Calu3 (cell line): Measurements from ENCODE around the gene CHRNA4. TPM values are rescaled to one million over a fixed set of nuclear protein-coding genes. Genes with fewer than 3 reads are reported as not detected.

ENCODE experiments used
- BruUV-seq: library from RNA; stranded (reverse); fragments of 400-500 nt; replicated peaks from 2 replicates; lab custom pipeline; 2021; lab: Mats Ljungman, UMichigan
- CTCF ChIA-PET: fragments of 300-600 bp; sonication (Branson Sonifier 250); formaldehyde crosslinking; loops from one replicate; lab custom pipeline; 2022; ENCODE audit warnings: antibody characterized with exemption; lab: Charles Lee
- DNase-seq: peaks from one replicate; pipeline ENCODE4 v3.0.0; 2022
- H3K27ac Mint-ChIP-seq: one replicate; pipeline ENCODE4 v1.8.0; 2022; ENCODE audit warnings: mixed read lengths; ENCODE audit not compliant: unreplicated experiment
- H3K27me3 Mint-ChIP-seq: one replicate; pipeline ENCODE4 v1.8.0; 2022; ENCODE audit warnings: mixed read lengths; ENCODE audit not compliant: unreplicated experiment
- H3K36me3 Mint-ChIP-seq: one replicate; pipeline ENCODE4 v1.8.0; 2022; ENCODE audit warnings: mild to moderate bottlenecking, moderate library complexity, mixed read lengths; ENCODE audit not compliant: insufficient read depth, unreplicated experiment
- H3K4me1 Mint-ChIP-seq: one replicate; pipeline ENCODE4 v1.8.0; 2022; ENCODE audit warnings: mild to moderate bottlenecking, low read depth, mixed read lengths; ENCODE audit not compliant: unreplicated experiment
- H3K4me3 Mint-ChIP-seq: one replicate; pipeline ENCODE4 v1.8.0; 2022; ENCODE audit warnings: mild to moderate bottlenecking, low read depth, moderate library complexity, mixed read lengths; ENCODE audit not compliant: unreplicated experiment
- H3K9me3 Mint-ChIP-seq: one replicate; pipeline ENCODE4 v1.8.0; 2022; ENCODE audit warnings: low read depth, mixed read lengths; ENCODE audit not compliant: unreplicated experiment
- intact Hi-C: fragments of 100-400 bp; cut with micrococcal nuclease; formaldehyde crosslinking; loops from one replicate; pipeline ENCODE4 v1.10.0; 2022; ENCODE audit not compliant: unreplicated experiment
- total RNA-seq: library from RNA; stranded (reverse); gene quantifications from 2 replicates; pipeline ENCODE4 v1.2.3, GENCODE V29; 2022
- TF ChIP-seq, protein P1 (sequence below): fragments of 200-600 bp; IDR thresholded peaks from one replicate; pipeline ENCODE4 v1.8.0; 2022; ENCODE audit warnings: antibody characterized with exemption; ENCODE audit not compliant: unreplicated experiment

The CHRNA4 gene
- total RNA-seq, 1 experiment from 2014 or later: not detected

DNA sequence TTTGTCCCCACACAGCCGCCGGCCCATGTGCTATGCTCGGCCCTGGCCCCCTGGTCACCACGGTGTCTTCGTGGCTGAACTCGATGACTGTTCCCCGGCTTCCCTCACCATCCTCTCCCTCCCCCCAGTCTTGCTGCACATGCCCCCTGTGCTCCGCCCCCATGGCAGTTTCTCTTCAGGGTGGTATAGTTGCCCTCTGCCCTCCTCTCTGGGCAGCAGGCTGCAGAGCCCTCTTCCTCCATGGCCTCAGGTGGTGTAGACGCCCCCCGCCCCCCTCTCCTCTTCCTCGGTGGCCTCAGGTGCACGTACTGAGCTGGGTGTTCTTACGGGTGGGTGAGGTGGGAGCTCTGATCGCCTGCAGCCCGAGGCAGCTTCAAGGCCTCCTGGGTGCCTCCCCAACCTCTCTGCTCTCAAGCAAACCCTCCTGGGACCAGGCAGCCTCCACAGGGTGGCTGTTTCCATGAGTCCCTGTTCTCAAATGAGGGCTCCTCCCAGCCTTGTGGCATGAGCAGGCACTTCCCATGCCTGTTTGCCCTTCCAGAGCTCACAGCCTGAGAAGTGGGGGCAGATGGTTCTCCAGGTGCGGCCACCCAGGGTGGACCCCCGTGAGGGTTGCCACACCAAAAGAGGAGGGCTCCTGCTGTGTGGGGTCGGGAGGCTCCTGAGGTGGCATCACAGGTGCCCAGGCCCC is 43.4 kb downstream of the CHRNA4 start:
- Mint-ChIP-seq H3K27ac (no peak overlapping the region), H3K4me3 (no peak overlapping the region), H3K4me1 (no peaks in the 10 kb centered on the region), H3K36me3 (peaks cover 14% of the 10 kb centered on the region), H3K9me3 (no peaks in the 10 kb centered on the region), H3K27me3 (peaks cover 98% of the 10 kb centered on the region)
- intact Hi-C loops: no loop called here
- TF ChIP-seq, protein P1, sequence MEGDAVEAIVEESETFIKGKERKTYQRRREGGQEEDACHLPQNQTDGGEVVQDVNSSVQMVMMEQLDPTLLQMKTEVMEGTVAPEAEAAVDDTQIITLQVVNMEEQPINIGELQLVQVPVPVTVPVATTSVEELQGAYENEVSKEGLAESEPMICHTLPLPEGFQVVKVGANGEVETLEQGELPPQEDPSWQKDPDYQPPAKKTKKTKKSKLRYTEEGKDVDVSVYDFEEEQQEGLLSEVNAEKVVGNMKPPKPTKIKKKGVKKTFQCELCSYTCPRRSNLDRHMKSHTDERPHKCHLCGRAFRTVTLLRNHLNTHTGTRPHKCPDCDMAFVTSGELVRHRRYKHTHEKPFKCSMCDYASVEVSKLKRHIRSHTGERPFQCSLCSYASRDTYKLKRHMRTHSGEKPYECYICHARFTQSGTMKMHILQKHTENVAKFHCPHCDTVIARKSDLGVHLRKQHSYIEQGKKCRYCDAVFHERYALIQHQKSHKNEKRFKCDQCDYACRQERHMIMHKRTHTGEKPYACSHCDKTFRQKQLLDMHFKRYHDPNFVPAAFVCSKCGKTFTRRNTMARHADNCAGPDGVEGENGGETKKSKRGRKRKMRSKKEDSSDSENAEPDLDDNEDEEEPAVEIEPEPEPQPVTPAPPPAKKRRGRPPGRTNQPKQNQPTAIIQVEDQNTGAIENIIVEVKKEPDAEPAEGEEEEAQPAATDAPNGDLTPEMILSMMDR: no peak
- BruUV-seq: no TSS peak
- CTCF ChIA-PET: no interaction called here
- DNase-seq: no peak

DNA sequence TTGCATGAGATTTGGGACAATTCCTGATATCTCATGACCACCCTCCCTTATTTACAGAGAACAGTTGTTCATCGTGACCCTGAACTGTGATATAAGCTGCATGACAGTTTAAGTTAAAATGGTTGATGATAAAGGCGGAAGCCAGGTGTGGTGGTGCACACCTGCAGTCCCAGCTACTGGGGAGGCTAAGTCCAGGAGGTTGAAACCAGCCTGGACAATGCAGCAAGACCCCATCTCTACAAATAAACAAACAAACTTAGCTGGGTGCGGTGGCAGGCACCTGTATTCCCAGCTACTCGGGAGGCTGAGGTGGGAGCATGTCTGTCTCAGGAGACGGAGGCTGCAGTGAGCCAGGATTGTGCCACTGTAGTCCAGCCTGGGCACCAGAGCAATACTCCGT is 44.1 kb downstream of the CHRNA4 start:
- no peak overlapping the region for H3K27ac Mint-ChIP-seq
- DNase-seq: no peak
- H3K36me3 Mint-ChIP-seq: peaks cover 14% of the 10 kb centered on the region
- no peak overlapping the region for H3K4me3 Mint-ChIP-seq
- intact Hi-C loops: no loop called here
- no peaks in the 10 kb centered on the region for H3K4me1 Mint-ChIP-seq
- BruUV-seq: no TSS peak
- TF ChIP-seq, protein P1: no peak
- CTCF ChIA-PET: interaction anchor here (0.6 kb wide), 1 partner anchor 687 kb away, joined by 4 read pairs; no protein-coding TSS in a partner anchor
- no peaks in the 10 kb centered on the region for H3K9me3 Mint-ChIP-seq
- peaks cover 98% of the 10 kb centered on the region for H3K27me3 Mint-ChIP-seq

DNA sequence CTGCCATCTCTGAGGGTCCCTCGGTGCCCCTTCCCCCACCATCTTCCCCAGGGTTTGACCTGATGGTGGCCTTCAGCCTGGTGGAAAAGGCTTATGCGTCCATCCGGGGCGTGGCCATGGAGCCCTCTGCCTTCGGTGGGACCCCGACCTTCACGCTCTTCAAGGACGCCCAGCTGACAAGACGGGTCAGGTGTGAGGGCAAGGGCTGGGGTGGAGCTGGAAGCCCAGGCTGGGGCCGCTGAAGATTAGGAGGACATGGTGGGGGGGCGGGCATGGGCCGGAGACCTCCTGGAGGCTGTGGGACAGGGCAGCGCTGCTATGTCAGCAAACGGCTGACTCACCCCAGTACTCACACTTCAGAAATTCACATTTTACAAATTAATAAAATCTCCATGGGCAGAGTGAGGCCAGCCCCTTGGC is 44.6 kb downstream of the CHRNA4 start:
- H3K4me1 Mint-ChIP-seq: no peaks in the 10 kb centered on the region
- CTCF ChIA-PET: interaction anchor here (0.6 kb wide), 1 partner anchor 687 kb away, joined by 4 read pairs; no protein-coding TSS in a partner anchor
- no TSS peak for BruUV-seq

DNA sequence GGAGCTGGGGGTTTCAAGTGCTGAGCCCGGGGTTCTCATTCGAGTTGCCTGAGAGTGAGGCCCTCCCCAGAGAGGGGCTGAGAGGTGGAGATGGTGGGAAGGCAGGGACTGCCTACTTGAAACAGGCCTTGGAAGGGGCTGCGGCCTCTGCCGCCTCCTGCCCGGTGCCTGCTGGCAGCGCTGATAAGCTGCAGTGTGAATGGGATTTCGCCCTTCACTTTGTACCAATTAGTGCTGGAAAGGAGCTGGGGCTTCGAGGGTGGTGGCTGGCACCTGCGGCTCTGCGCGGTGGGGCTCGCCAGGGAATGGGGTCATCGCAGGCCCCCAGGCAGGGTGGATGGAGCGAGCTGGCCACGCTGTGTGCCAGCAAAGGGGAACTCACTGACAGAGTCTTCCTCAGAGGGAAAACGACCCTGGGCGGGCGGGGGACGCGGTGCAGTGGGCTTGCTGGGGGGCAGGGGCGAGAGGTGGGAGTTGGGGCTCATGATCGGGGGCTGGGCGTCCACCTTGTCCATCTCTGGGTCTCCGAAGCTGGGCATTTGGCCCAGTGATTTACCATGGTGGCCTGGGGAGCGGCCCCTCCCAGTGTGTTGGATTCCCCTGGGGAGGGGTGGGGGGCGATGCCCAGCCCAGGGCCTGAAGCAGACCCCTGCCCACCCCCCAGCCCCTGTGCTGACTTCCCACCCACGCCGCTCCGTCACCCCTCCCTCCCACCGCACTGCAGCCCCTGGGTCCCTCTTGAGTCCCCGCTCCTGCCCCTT is 45.2 kb downstream of the CHRNA4 start:
- TF ChIP-seq, protein P1: no peak
- no peak for DNase-seq
- H3K36me3 Mint-ChIP-seq: peaks cover 9% of the 10 kb centered on the region
- no peak overlapping the region for H3K27ac Mint-ChIP-seq
- intact Hi-C loops: no loop called here
- no TSS peak for BruUV-seq
- CTCF ChIA-PET: no interaction called here
- H3K27me3 Mint-ChIP-seq: peaks cover 98% of the 10 kb centered on the region
- no peak overlapping the region for H3K4me3 Mint-ChIP-seq
- no peaks in the 10 kb centered on the region for H3K4me1 Mint-ChIP-seq
- H3K9me3 Mint-ChIP-seq: no peaks in the 10 kb centered on the region

More for the DNA sequence above, 44.6 kb downstream of the CHRNA4 start:
- Mint-ChIP-seq H3K27ac (no peak overlapping the region), H3K36me3 (peaks cover 14% of the 10 kb centered on the region), H3K9me3 (no peaks in the 10 kb centered on the region), H3K4me3 (no peak overlapping the region), H3K27me3 (peaks cover 98% of the 10 kb centered on the region)
- DNase-seq: no peak
- TF ChIP-seq, protein P1: no peak
- intact Hi-C loops: no loop called here
